DMS153 treated with DMSO at 0.1 percent for 48 hours (cell line): Measurements from ENCODE around the gene MGAT2.
"Not testable (repeated sequence)": the region's sequence is repeated elsewhere in the genome, so short reads cannot be mapped to it uniquely, and the experiment has no call there.

Source experiments
- DNase-seq: peaks from one replicate; lab custom pipeline; 2025; ENCODE audit not compliant: unreplicated experiment; lab: John Stamatoyannopoulos, UW

MGAT2 gene

GRCh38 chr14:49612251-49612650, 8.3 kb upstream of the MGAT2 start:
- no peak for DNase-seq

GRCh38 chr14:49612671-49613070, 7.9 kb upstream of the MGAT2 start:
- no peak for DNase-seq

GRCh38 chr14:49614196-49614595, 6.4 kb upstream of the MGAT2 start:
- no peak for DNase-seq

GRCh38 chr14:49615776-49616175, 4.8 kb upstream of the MGAT2 start:
- no peak for DNase-seq

- no peak for DNase-seq
These were observed 2.6 kb upstream of the MGAT2 start for GRCh38 chr14:49617852-49618519.

- DNase-seq, result not testable (repeated sequence)
These were observed 1.3 kb upstream of the MGAT2 start for GRCh38 chr14:49619273-49619672.

GRCh38 chr14:49619730-49620129, 869 bp upstream of the MGAT2 start:
- no peak for DNase-seq

GRCh38 chr14:49621114-49621881, 699 bp downstream of the MGAT2 start:
- peak; percentile 62 for DNase-seq

GRCh38 chr14:49622022-49622607, 1.5 kb downstream of the MGAT2 start:
- DNase-seq, result no peak

GRCh38 chr14:49623387-49623786, 2.8 kb downstream of the MGAT2 start:
- DNase-seq, result no peak

GRCh38 chr14:49623941-49624839, 3.6 kb downstream of the MGAT2 start:
- no peak for DNase-seq

- peak; percentile 71 for DNase-seq
These were observed 13.3 kb downstream of the MGAT2 start for GRCh38 chr14:49633640-49634546.

GRCh38 chr14:49634547-49635334, 14.1 kb downstream of the MGAT2 start, which contains the start of gene DNAAF2:
DNAAF2 (minus strand) TSS chr14:49635244; CDS start chr14:49635149, 95 bp downstream.
- DNase-seq, result peak; percentile 20

GRCh38 chr14:49636866-49637265, 16.3 kb downstream of the MGAT2 start:
- no peak for DNase-seq

- DNase-seq, result no peak
These were observed 17.0 kb downstream of the MGAT2 start for GRCh38 chr14:49637534-49638078.

- DNase-seq, result no peak
These were observed 20.2 kb downstream of the MGAT2 start for GRCh38 chr14:49640540-49641417.

- no peak for DNase-seq
These were observed 21.1 kb downstream of the MGAT2 start for GRCh38 chr14:49641697-49642129.

GRCh38 chr14:49642163-49642562, 21.6 kb downstream of the MGAT2 start:
- no peak for DNase-seq
